Ramos (cell line): ENCODE measurements around the gene FLOT1.

ENCODE experiments used
- in situ Hi-C: fragments of 300-500 bp; cut with MboI; formaldehyde crosslinking; loops from one replicate; pipeline ENCODE4 v1.14.3; 2022; ENCODE audit warnings: low sequenced_read_pairs; ENCODE audit not compliant: unreplicated experiment

Gene FLOT1

GRCh38 chr6:30709101-30709868 lies 33.2 kb downstream of the FLOT1 start:
- in situ Hi-C loops, result no loop called here

GRCh38 chr6:30707281-30707850 lies 35.1 kb downstream of the FLOT1 start:
- in situ Hi-C loops, result no loop called here

- in situ Hi-C loops, result no loop called here
These were observed 36.9 kb downstream of the FLOT1 start for GRCh38 chr6:30705620-30706019.

GRCh38 chr6:30703821-30704220 lies 38.7 kb downstream of the FLOT1 start:
- in situ Hi-C loops, result no loop called here

- in situ Hi-C loops, result no loop called here
These were observed 39.5 kb downstream of the FLOT1 start for GRCh38 chr6:30703011-30703410.

- in situ Hi-C loops, result no loop called here
These were observed 42.1 kb downstream of the FLOT1 start for GRCh38 chr6:30700340-30700739.

GRCh38 chr6:30696432-30696831 lies 46.1 kb downstream of the FLOT1 start:
- in situ Hi-C loops, result no loop called here

GRCh38 chr6:30691208-30691847 lies 51.2 kb downstream of the FLOT1 start:
- in situ Hi-C loops, result no loop called here

GRCh38 chr6:30690403-30691207 lies 51.9 kb downstream of the FLOT1 start, which contains the start of gene NRM:
Gene NRM (minus strand): TSS chr6:30690984. CDS start chr6:30690974, 10 bp downstream.
- in situ Hi-C loops, result no loop called here

- in situ Hi-C loops, result no loop called here
These were observed 52.5 kb downstream of the FLOT1 start for GRCh38 chr6:30689985-30690384.

GRCh38 chr6:30689022-30689865 lies 53.2 kb downstream of the FLOT1 start:
- in situ Hi-C loops, result no loop called here

- in situ Hi-C loops, result no loop called here
These were observed 53.9 kb downstream of the FLOT1 start for GRCh38 chr6:30688569-30688968.

- in situ Hi-C loops, result no loop called here
These were observed 54.6 kb downstream of the FLOT1 start for GRCh38 chr6:30687659-30688431.

- in situ Hi-C loops, result no loop called here
These were observed 55.4 kb downstream of the FLOT1 start for GRCh38 chr6:30686908-30687658.

GRCh38 chr6:30686009-30686907 lies 56.2 kb downstream of the FLOT1 start, which contains the start of gene PPP1R18:
Gene PPP1R18 (minus strand): TSS chr6:30686645. CDS start chr6:30686018, 627 bp downstream.
- in situ Hi-C loops, result no loop called here

- in situ Hi-C loops, result no loop called here
These were observed 57.1 kb downstream of the FLOT1 start for GRCh38 chr6:30685157-30686008.
